ENCODE results near the gene SDHA. TPM values are rescaled to one million over a fixed set of nuclear protein-coding genes. Genes with fewer than 3 reads are reported as not detected.
"Not testable (repeated sequence)": the region's sequence is repeated elsewhere in the genome, so short reads cannot be mapped to it uniquely, and the experiment has no call there.

Gene SDHA
- total RNA-seq, 1 donor from 2014 or later, result 130 TPM

DNA sequence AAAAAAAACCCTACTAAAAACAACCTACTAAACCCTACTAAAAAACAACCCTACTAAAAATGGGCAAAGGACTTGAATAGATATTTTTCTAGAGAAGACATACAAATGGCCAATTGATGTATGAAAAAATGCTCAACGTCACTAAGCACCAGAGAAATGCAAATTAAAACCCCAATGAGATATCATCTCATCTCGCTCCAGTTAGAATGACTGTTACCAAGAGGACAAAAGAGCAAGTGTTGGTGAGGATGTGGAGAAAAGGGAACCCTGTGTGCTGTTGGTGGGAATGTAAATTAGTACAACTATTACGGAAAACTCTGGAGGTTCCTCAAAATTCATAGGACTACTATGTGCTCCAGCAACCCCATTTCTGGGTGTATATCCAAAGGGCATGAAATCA is 10.8 kb downstream of the SDHA start:
- no peak overlapping the region for H3K4me3 Mint-ChIP-seq (ENCODE audit: unreplicated experiment)

DNA sequence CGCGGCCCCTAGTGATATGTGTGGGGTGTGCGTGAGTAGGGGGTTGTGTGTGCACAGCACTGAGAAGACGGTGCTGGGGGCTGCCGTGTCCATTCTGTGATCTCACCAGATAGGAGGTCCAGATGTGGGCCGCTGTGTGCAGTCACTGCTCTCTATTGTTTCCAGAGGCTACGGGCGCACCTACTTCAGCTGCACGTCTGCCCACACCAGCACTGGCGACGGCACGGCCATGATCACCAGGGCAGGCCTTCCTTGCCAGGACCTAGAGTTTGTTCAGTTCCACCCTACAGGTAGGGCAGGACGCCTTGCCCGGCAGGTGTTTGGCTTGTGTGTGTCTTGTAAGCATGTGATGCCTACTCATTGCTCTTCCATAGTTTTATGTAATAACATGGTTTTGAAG is 12.6 kb downstream of the SDHA start:
- H3K9me3 Mint-ChIP-seq (ENCODE audit: unreplicated experiment), result no peaks in the 10 kb centered on the region
- no peaks in the 10 kb centered on the region for H3K4me1 Mint-ChIP-seq (ENCODE audit: unreplicated experiment)
- peaks cover 57% of the 10 kb centered on the region for H3K36me3 Mint-ChIP-seq (ENCODE audit: unreplicated experiment)
- no peak overlapping the region for H3K4me3 Mint-ChIP-seq (ENCODE audit: unreplicated experiment)
- no peak overlapping the region for H3K27ac Mint-ChIP-seq (ENCODE audit: unreplicated experiment)
- no peaks in the 10 kb centered on the region for H3K27me3 Mint-ChIP-seq (ENCODE audit: unreplicated experiment)
- TF ChIP-seq, protein P1, sequence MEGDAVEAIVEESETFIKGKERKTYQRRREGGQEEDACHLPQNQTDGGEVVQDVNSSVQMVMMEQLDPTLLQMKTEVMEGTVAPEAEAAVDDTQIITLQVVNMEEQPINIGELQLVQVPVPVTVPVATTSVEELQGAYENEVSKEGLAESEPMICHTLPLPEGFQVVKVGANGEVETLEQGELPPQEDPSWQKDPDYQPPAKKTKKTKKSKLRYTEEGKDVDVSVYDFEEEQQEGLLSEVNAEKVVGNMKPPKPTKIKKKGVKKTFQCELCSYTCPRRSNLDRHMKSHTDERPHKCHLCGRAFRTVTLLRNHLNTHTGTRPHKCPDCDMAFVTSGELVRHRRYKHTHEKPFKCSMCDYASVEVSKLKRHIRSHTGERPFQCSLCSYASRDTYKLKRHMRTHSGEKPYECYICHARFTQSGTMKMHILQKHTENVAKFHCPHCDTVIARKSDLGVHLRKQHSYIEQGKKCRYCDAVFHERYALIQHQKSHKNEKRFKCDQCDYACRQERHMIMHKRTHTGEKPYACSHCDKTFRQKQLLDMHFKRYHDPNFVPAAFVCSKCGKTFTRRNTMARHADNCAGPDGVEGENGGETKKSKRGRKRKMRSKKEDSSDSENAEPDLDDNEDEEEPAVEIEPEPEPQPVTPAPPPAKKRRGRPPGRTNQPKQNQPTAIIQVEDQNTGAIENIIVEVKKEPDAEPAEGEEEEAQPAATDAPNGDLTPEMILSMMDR (IDR thresholded peaks at IDR 0.05), result no peak
- DNase-seq (ENCODE audit: extremely low spot score, unreplicated experiment), result no peak

More for the DNA sequence above, 10.8 kb downstream of the SDHA start:
- Mint-ChIP-seq H3K4me1 (ENCODE audit: unreplicated experiment) (peaks cover under 1% of the 10 kb centered on the region), H3K9me3 (ENCODE audit: unreplicated experiment) (no peaks in the 10 kb centered on the region), H3K27ac (ENCODE audit: unreplicated experiment) (no peak overlapping the region), H3K36me3 (ENCODE audit: unreplicated experiment) (peaks cover 63% of the 10 kb centered on the region), H3K27me3 (ENCODE audit: unreplicated experiment) (no peaks in the 10 kb centered on the region)
- DNase-seq (ENCODE audit: extremely low spot score, unreplicated experiment), result no peak
- TF ChIP-seq, protein P1 (IDR thresholded peaks at IDR 0.05), result no peak

DNA sequence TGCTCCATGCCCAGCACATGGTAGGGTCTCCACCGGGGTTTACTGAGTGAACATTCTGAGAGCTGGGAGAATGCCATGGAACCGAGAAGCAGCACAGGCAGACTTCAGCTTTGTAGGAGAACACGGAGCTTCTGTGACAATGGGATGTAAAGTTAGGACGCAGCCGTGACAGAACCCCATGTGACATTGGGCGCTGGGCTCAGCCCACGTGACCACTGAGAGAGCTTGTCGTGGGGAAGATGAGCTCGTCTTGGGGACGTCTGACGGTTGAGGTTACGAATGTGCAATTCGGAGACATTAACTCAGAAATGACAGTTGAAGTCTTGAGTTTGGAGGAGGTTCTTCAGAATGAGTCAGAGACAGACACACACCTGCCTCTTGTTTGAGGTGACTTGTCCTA is 13.5 kb downstream of the SDHA start:
- Mint-ChIP-seq H3K27me3 (ENCODE audit: unreplicated experiment) (no peaks in the 10 kb centered on the region), H3K36me3 (ENCODE audit: unreplicated experiment) (peaks cover 58% of the 10 kb centered on the region), H3K4me3 (ENCODE audit: unreplicated experiment) (no peak overlapping the region), H3K27ac (ENCODE audit: unreplicated experiment) (no peak overlapping the region), H3K9me3 (ENCODE audit: unreplicated experiment) (no peaks in the 10 kb centered on the region), H3K4me1 (ENCODE audit: unreplicated experiment) (no peaks in the 10 kb centered on the region)
- TF ChIP-seq, protein P1 (IDR thresholded peaks at IDR 0.05), result no peak
- DNase-seq (ENCODE audit: extremely low spot score, unreplicated experiment), result no peak

DNA sequence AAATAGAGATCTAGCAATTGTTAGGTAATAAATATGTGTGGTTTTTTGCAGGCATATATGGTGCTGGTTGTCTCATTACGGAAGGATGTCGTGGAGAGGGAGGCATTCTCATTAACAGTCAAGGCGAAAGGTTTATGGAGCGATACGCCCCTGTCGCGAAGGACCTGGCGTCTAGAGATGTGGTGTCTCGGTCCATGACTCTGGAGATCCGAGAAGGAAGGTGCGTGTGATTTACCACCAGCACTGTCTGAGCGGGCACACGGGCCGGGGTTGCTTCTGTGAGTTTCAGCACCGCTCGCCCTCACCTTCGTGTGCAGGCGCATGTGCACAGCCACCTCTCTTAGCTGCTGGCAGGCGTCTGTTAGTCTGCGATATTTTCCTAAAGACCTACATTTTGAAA is 15.3 kb downstream of the SDHA start:
- not testable (repeated sequence) for H3K4me1 Mint-ChIP-seq (ENCODE audit: unreplicated experiment); H3K4me3 Mint-ChIP-seq (ENCODE audit: unreplicated experiment); H3K27me3 Mint-ChIP-seq (ENCODE audit: unreplicated experiment); DNase-seq (ENCODE audit: extremely low spot score, unreplicated experiment); H3K9me3 Mint-ChIP-seq (ENCODE audit: unreplicated experiment); H3K27ac Mint-ChIP-seq (ENCODE audit: unreplicated experiment)
- H3K36me3 Mint-ChIP-seq (ENCODE audit: unreplicated experiment), result peaks cover 57% of the 10 kb centered on the region

DNA sequence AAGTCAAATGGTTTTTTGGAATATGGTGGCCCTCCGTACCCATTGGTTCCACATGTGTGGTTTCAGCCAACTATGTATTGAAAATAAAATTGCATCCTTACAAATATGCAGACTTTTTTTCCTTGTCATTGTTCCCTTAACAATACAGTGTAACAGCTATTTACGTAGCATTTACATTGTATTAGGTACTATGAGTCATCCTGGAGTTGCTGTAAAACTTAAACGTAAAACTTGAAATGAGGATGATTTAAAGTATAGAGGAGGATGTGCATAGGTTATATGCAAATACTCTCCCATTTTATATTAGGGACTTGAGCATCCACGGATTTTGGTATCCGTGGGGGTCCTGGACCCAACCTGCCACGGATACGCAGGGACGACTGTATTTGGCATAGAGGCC is 16.3 kb downstream of the SDHA start:
- Mint-ChIP-seq H3K27me3 (ENCODE audit: unreplicated experiment) (no peaks in the 10 kb centered on the region), H3K27ac (ENCODE audit: unreplicated experiment) (no peak overlapping the region), H3K4me3 (ENCODE audit: unreplicated experiment) (no peak overlapping the region), H3K4me1 (ENCODE audit: unreplicated experiment) (no peaks in the 10 kb centered on the region), H3K9me3 (ENCODE audit: unreplicated experiment) (no peaks in the 10 kb centered on the region), H3K36me3 (ENCODE audit: unreplicated experiment) (peaks cover 47% of the 10 kb centered on the region)
- DNase-seq (ENCODE audit: extremely low spot score, unreplicated experiment), result no peak
- TF ChIP-seq, protein P1 (IDR thresholded peaks at IDR 0.05), result no peak

DNA sequence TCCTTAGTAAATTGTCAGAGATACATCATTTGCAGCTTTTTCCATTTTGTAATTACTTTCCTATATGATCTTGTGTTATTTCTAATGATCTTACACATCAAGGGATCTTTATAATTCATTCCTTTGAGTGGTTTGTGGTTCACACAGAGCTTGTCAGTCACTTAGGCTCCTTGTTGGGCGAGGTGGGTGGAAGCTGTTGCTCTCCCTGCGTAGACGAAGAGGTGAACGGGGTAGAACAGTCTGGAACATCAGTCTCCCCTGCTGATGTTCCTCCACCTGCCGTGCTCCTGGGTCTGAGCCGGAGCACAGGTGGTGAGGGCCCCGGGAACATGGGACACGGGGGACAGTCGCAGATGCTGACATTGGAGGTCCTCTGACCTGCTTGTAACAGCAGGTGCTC is 17.4 kb downstream of the SDHA start:
- H3K9me3 Mint-ChIP-seq (ENCODE audit: unreplicated experiment); H3K4me1 Mint-ChIP-seq (ENCODE audit: unreplicated experiment); DNase-seq (ENCODE audit: extremely low spot score, unreplicated experiment); H3K27me3 Mint-ChIP-seq (ENCODE audit: unreplicated experiment); H3K27ac Mint-ChIP-seq (ENCODE audit: unreplicated experiment); H3K4me3 Mint-ChIP-seq (ENCODE audit: unreplicated experiment): not testable (repeated sequence)
- H3K36me3 Mint-ChIP-seq (ENCODE audit: unreplicated experiment), result peaks cover 54% of the 10 kb centered on the region

DNA sequence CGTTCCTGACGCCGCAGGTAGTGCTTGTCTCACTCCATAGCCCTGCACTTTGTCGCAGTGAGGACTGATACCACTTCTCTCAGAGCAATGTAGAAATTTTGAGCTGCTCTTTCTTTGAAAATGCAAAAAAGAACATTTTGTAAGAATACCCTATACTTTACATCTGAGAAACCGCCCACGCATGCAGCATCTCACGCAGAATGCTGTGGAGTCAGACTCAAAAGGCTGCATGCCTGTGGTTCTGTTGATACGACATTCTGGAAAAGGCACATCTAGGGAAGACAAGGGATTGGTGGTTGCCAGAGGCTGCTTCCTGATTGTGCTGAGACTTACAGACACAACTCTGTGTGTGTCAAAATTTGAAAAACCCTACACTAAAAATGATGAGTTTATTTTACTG is 19.8 kb downstream of the SDHA start:
- DNase-seq (ENCODE audit: extremely low spot score, unreplicated experiment); H3K9me3 Mint-ChIP-seq (ENCODE audit: unreplicated experiment); H3K4me1 Mint-ChIP-seq (ENCODE audit: unreplicated experiment); H3K27me3 Mint-ChIP-seq (ENCODE audit: unreplicated experiment); H3K27ac Mint-ChIP-seq (ENCODE audit: unreplicated experiment); H3K4me3 Mint-ChIP-seq (ENCODE audit: unreplicated experiment): not testable (repeated sequence)
- peaks cover 57% of the 10 kb centered on the region for H3K36me3 Mint-ChIP-seq (ENCODE audit: unreplicated experiment)

DNA sequence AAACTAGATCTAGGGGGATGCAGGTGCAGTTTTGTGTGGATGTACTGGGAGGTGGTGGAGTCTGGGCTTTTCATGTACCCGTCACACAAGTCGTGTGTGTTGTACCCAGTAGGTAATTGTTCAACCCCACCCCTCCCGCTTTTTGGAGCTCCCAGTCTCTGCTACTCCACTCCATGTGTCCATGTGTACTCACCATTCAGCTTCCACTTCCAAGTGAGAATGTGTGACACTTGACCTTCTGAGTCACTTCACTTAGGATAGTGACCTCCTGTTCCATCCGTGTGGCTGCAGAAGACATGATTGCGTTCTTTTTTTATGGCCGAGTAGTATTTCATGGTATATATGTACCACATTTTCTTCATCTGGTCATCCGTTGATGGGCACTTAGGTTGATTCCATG is 22.4 kb downstream of the SDHA start:
- H3K27me3 Mint-ChIP-seq (ENCODE audit: unreplicated experiment); H3K27ac Mint-ChIP-seq (ENCODE audit: unreplicated experiment); H3K9me3 Mint-ChIP-seq (ENCODE audit: unreplicated experiment); H3K4me1 Mint-ChIP-seq (ENCODE audit: unreplicated experiment); DNase-seq (ENCODE audit: extremely low spot score, unreplicated experiment); H3K4me3 Mint-ChIP-seq (ENCODE audit: unreplicated experiment): not testable (repeated sequence)
- H3K36me3 Mint-ChIP-seq (ENCODE audit: unreplicated experiment), result peaks cover 59% of the 10 kb centered on the region

DNA sequence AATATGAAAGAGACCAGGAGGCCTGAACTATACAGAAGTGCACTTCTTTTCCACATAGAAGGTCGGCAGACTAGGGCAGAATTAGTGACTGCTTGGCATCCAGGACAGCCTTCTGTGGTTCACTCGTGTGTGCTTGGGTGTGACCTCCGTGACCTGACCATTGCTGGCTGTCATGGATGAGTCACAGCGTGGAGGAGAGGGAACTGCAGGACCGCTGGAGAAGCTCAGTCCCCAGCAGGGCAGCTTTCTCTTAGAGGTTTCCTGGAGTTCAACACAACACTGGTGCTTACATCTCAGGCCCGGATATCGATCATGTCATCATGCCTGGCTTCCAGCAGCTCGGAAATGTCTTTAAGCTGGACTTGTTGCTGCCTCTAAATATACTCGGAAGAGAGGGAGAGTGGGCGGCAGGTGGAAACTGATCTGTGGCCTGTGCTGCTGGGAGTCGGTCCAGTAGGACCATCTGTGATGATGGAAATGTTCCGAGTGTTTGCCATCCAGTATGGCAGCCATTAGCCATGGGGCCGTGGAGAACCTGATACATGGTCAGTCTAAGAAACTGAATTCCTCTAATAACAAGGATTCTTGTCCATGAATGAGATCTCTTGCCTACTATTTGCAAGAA is 23.0 kb downstream of the SDHA start:
- H3K27me3 Mint-ChIP-seq (ENCODE audit: unreplicated experiment); H3K4me1 Mint-ChIP-seq (ENCODE audit: unreplicated experiment); H3K9me3 Mint-ChIP-seq (ENCODE audit: unreplicated experiment); H3K27ac Mint-ChIP-seq (ENCODE audit: unreplicated experiment); H3K4me3 Mint-ChIP-seq (ENCODE audit: unreplicated experiment); DNase-seq (ENCODE audit: extremely low spot score, unreplicated experiment): not testable (repeated sequence)
- H3K36me3 Mint-ChIP-seq (ENCODE audit: unreplicated experiment), result peaks cover 64% of the 10 kb centered on the region

Measured in osteocyte (in vitro differentiated cells).